ENCODE measurements around the gene PPIP5K1.

Gene PPIP5K1

GRCh38 chr15:43492673-43493601 lies 97.1 kb downstream of the PPIP5K1 start, which contains the start of gene TP53BP1 (continued):
- 0 out of 2 replicates have a peak, but pooled peaks have one; percentile 30 for TF ChIP-seq ZBTB10 (tag by site-specific recombination; IDR thresholded peaks at IDR 0.05)
- no peak for TF ChIP-seq ZNF146 (tag by site-specific recombination; IDR thresholded peaks at IDR 0.05)
- TF ChIP-seq ZNF610 (tag by site-specific recombination; IDR thresholded peaks at IDR 0.05; ENCODE audit: borderline replicate concordance): no peak
- no peak for TF ChIP-seq ZNF426 (tag by site-specific recombination; IDR thresholded peaks at IDR 0.05)
- no peak for TF ChIP-seq ZNF26 (tag by site-specific recombination; IDR thresholded peaks at IDR 0.05)
- TF ChIP-seq ZNF132 (tag by site-specific recombination; IDR thresholded peaks at IDR 0.05; ENCODE audit: borderline replicate concordance): no peak
- no peak for TF ChIP-seq ZNF843 (tag by site-specific recombination; IDR thresholded peaks at IDR 0.05)
- no peak for TF ChIP-seq ZNF324 (tag by site-specific recombination; IDR thresholded peaks at IDR 0.05)
- no peak for TF ChIP-seq ZNF707 (tag by site-specific recombination; IDR thresholded peaks at IDR 0.05)
- peak; percentile 64 for TF ChIP-seq ZIC2 (tag by site-specific recombination; IDR thresholded peaks at IDR 0.05)
- no peak for TF ChIP-seq ZNF837 (tag by site-specific recombination; IDR thresholded peaks at IDR 0.05)
- TF ChIP-seq ZNF654 (tag by site-specific recombination; IDR thresholded peaks at IDR 0.05; ENCODE audit: low read depth): no peak
- no peak for TF ChIP-seq ZNF621 (tag by site-specific recombination; IDR thresholded peaks at IDR 0.05)
- TF ChIP-seq ZBTB8A (tag by site-specific recombination; IDR thresholded peaks at IDR 0.05): no peak
- no peak for TF ChIP-seq ZNF350 (tag by site-specific recombination; IDR thresholded peaks at IDR 0.05)
- TF ChIP-seq ZNF174 (tag by site-specific recombination; IDR thresholded peaks at IDR 0.05): no peak
- no peak for TF ChIP-seq ZNF133 (tag by site-specific recombination; IDR thresholded peaks at IDR 0.05)
- TF ChIP-seq GFI1B (tag by site-specific recombination; IDR thresholded peaks at IDR 0.05): no peak
- peak; percentile 41 for TF ChIP-seq ZNF398 (tag by site-specific recombination; IDR thresholded peaks at IDR 0.05)
- peak; percentile 88 for TF ChIP-seq GLIS2 (tag by site-specific recombination; IDR thresholded peaks at IDR 0.05)
- TF ChIP-seq ZNF747 (tag by site-specific recombination; IDR thresholded peaks at IDR 0.05): no peak
- no peak for TF ChIP-seq ZNF571 (tag by site-specific recombination; IDR thresholded peaks at IDR 0.05)
- no peak for TF ChIP-seq ZNF311 (tag by site-specific recombination; IDR thresholded peaks at IDR 0.05; ENCODE audit: borderline replicate concordance)
- no peak for TF ChIP-seq ZNF791 (tag by site-specific recombination; IDR thresholded peaks at IDR 0.05)
- TF ChIP-seq ZNF37A (tag by site-specific recombination; IDR thresholded peaks at IDR 0.05): no peak
- no peak for TF ChIP-seq ZNF530 (tag by site-specific recombination; IDR thresholded peaks at IDR 0.05; ENCODE audit: low read depth)
- TF ChIP-seq KLF17 (tag by site-specific recombination; IDR thresholded peaks at IDR 0.05): peak; percentile 27; the same call in 1 of the 2 replicates
- TF ChIP-seq ZNF223 (tag by site-specific recombination; IDR thresholded peaks at IDR 0.05): no peak
- no peak for TF ChIP-seq ZNF677 (tag by site-specific recombination; IDR thresholded peaks at IDR 0.05)
- TF ChIP-seq ZNF23 (tag by site-specific recombination; IDR thresholded peaks at IDR 0.05; ENCODE audit: borderline replicate concordance): no peak
- no peak for TF ChIP-seq MEIS1 (CRISPR knock-in tag; IDR thresholded peaks at IDR 0.05; ENCODE audit: borderline replicate concordance)
- TF ChIP-seq ZNF660 (tag by site-specific recombination; IDR thresholded peaks at IDR 0.05): no peak
- TF ChIP-seq ZNF157 (tag by site-specific recombination; IDR thresholded peaks at IDR 0.05): no peak
- 0 out of 2 replicates have a peak, but pooled peaks have one; percentile 62 for TF ChIP-seq ZBTB7A (tag by site-specific recombination; IDR thresholded peaks at IDR 0.05; ENCODE audit: low read depth)
- TF ChIP-seq ZBTB21 (tag by site-specific recombination; IDR thresholded peaks at IDR 0.05): peak; percentile 91

Data from HEK293 (cell line).